Esophagus muscularis mucosa (tissue), 4 donors: ENCODE results near the gene DDX18. TPM values are rescaled to one million over a fixed set of nuclear protein-coding genes. Genes with fewer than 3 reads are reported as not detected.
A peak's percentile ranks its signal among the peaks of the same experiment; 100 is the strongest.

Source experiments
- DNase-seq: peaks from one replicate; pipeline ENCODE4 v3.0.0-alpha.2; 2017; ENCODE audit errors: extremely low spot score
- H3K27ac ChIP-seq, 4 donors: fragments of 200-600 bp; sonication (generic); replicated peaks in 1 of 4; 1 replicate in 3 of 4; 2 replicates in 1 of 4; pipeline ENCODE4 v1.5.1; 2016 to 2019; ENCODE audit warnings: mild to moderate bottlenecking in 1 of 4
- H3K27me3 ChIP-seq, 4 donors: fragments of 200-600 bp; sonication (generic); one replicate each; pipeline versions ENCODE4 v1.5.1 to v1.6.0; 2016 to 2019
- H3K36me3 ChIP-seq, 4 donors: fragments of 200-600 bp; sonication (generic); one replicate each; pipeline ENCODE4 v1.5.1; 2016 to 2019
- H3K4me1 ChIP-seq, 4 donors: fragments of 200-600 bp; sonication (generic); one replicate each; pipeline ENCODE4 v1.5.1; 2016 to 2019
- H3K4me3 ChIP-seq, 4 donors: fragments of 200-600 bp; sonication (generic); 1 replicate in 2 of 4; 2 replicates in 2 of 4; pipeline ENCODE4 v1.5.1; 2016 to 2019; ENCODE audit warnings: mild to moderate bottlenecking in 4 of 4, moderate library complexity in 1 of 4
- H3K9me3 ChIP-seq, 4 donors: fragments of 200-600 bp; sonication (generic); 1 replicate in 3 of 4; 2 replicates in 1 of 4; pipeline ENCODE4 v1.5.1; 2016 to 2019
- CTCF ChIP-seq, 3 experiments: fragments of 200-600 bp in 2 of 3; fragments of 450-650 bp in 1 of 3; sonication (generic) in 2 of 3; IDR thresholded peaks; one replicate each; pipeline ENCODE4 v1.5.1; 2017 to 2019; ENCODE audit warnings: antibody characterized with exemption in 3 of 3, mild to moderate bottlenecking in 2 of 3, moderate library complexity in 1 of 3
- EP300 ChIP-seq: sonication (generic); formaldehyde crosslinking; IDR thresholded peaks from one replicate; pipeline ENCODE4 v1.6.1; 2017; ENCODE audit warnings: antibody characterized with exemption
- POLR2A ChIP-seq: fragments of 450-650 bp; IDR thresholded peaks from one replicate; pipeline ENCODE4 v1.6.1; 2017; ENCODE audit warnings: antibody characterized with exemption, moderate library complexity, mild to moderate bottlenecking, low read depth
- POLR2AphosphoS5 ChIP-seq, 2 donors: sonication (generic); formaldehyde crosslinking; IDR thresholded peaks; one replicate each; pipeline ENCODE4 v1.6.1; 2017; ENCODE audit warnings: antibody characterized with exemption in 2 of 2
- WGBS: methylation state at CpG from one replicate; pipeline ENCODE4 v1.1.5; 2018; 5-methylcytosine and 5-hydroxymethylcytosine counted together
- intact Hi-C: fragments of 100-400 bp; cut with DNase I; formaldehyde crosslinking; loops from one replicate; pipeline ENCODE4 v1.15.1; 2023
- total RNA-seq, 4 donors: library from RNA; depleted of rRNA; stranded (reverse); fragments of >200 nt; gene quantifications; one replicate each; pipeline versions ENCODE4 v1.1.0 to v1.2.1, GENCODE V29; 2016

DDX18 gene
- total RNA-seq, 4 donors from 2014 or later = 29.2 to 44.5 (median 38.6) TPM

GRCh38 chr2:117775703-117776219 is 38.7 kb upstream of the DDX18 start:
- no peak for TF ChIP-seq POLR2AphosphoS5 (IDR thresholded peaks at IDR 0.05)
- no peak for TF ChIP-seq POLR2A
- no peak for TF ChIP-seq CTCF (IDR thresholded peaks at IDR 0.05)
- TF ChIP-seq EP300 = no peak

GRCh38 chr2:117776888-117777287 is 37.6 kb upstream of the DDX18 start:
- no peaks in the 10 kb centered on the region for H3K9me3 ChIP-seq
- H3K36me3 ChIP-seq = no peaks in the 10 kb centered on the region
- H3K4me1 ChIP-seq = no peaks in the 10 kb centered on the region
- H3K27ac ChIP-seq = no peak overlapping the region
- intact Hi-C loops = loop anchor here (10.0 kb wide), 1 partner anchor 302 kb away; no protein-coding TSS in a partner anchor
- TF ChIP-seq POLR2A = no peak
- H3K4me3 ChIP-seq = no peak overlapping the region
- no peak for DNase-seq
- peaks cover 0 to 4% (median 0%) of the 10 kb centered on the region in 4 donors for H3K27me3 ChIP-seq
- 76% methylated on average over 8 of the region's 8 CpGs for WGBS

More at GRCh38 chr2:117775703-117776219, 38.7 kb upstream of the DDX18 start:
- H3K9me3 ChIP-seq = no peaks in the 10 kb centered on the region
- peaks cover 0 to 4% (median 0%) of the 10 kb centered on the region in 4 donors for H3K27me3 ChIP-seq
- intact Hi-C loops = loop anchor here (10.0 kb wide), 1 partner anchor 301 kb away; no protein-coding TSS in a partner anchor
- no peak for DNase-seq
- H3K4me3 ChIP-seq = no peak overlapping the region
- no peaks in the 10 kb centered on the region for H3K4me1 ChIP-seq
- no peaks in the 10 kb centered on the region for H3K36me3 ChIP-seq
- no peak overlapping the region for H3K27ac ChIP-seq

GRCh38 chr2:117785740-117786139 is 28.8 kb upstream of the DDX18 start:
- Histone ChIP-seq H3K36me3 (no peaks in the 10 kb centered on the region), H3K27me3 (no peaks in the 10 kb centered on the region), H3K9me3 (peaks cover 0 to 5% (median 0%) of the 10 kb centered on the region in 4 donors), H3K4me3 (no peak overlapping the region), H3K27ac (no peak overlapping the region), H3K4me1 (no peaks in the 10 kb centered on the region)
- intact Hi-C loops = no loop called here
- TF ChIP-seq EP300 (no peak), POLR2A (no peak), POLR2AphosphoS5 (IDR thresholded peaks at IDR 0.05) (no peak), CTCF (IDR thresholded peaks at IDR 0.05) (peak in 2 of 3 experiments; percentile 32 to 56)
- DNase-seq = no peak

- Histone ChIP-seq H3K4me3 (no peak overlapping the region), H3K4me1 (no peaks in the 10 kb centered on the region), H3K27ac (no peak overlapping the region), H3K27me3 (no peaks in the 10 kb centered on the region), H3K36me3 (no peaks in the 10 kb centered on the region), H3K9me3 (peaks cover 0 to 5% (median 0%) of the 10 kb centered on the region in 4 donors)
- TF ChIP-seq POLR2AphosphoS5 (IDR thresholded peaks at IDR 0.05) (no peak), CTCF (IDR thresholded peaks at IDR 0.05) (no peak), POLR2A (no peak), EP300 (no peak)
- intact Hi-C loops = no loop called here
- no peak for DNase-seq
Observed at GRCh38 chr2:117786520-117786919, 28.0 kb upstream of the DDX18 start.

- intact Hi-C loops = no loop called here
Observed at GRCh38 chr2:117789505-117789904, 25.0 kb upstream of the DDX18 start.

GRCh38 chr2:117794668-117795067 is 19.8 kb upstream of the DDX18 start:
- 84% methylated on average over 2 of the region's 2 CpGs for WGBS
- DNase-seq = no peak
- Histone ChIP-seq H3K27ac (no peak overlapping the region), H3K27me3 (peaks cover 0 to 16% (median 0%) of the 10 kb centered on the region in 4 donors), H3K9me3 (peaks cover 0 to 1% (median 0%) of the 10 kb centered on the region in 4 donors), H3K4me3 (no peak overlapping the region), H3K36me3 (no peaks in the 10 kb centered on the region), H3K4me1 (no peaks in the 10 kb centered on the region)
- TF ChIP-seq EP300 (no peak), POLR2AphosphoS5 (IDR thresholded peaks at IDR 0.05) (no peak), POLR2A (no peak), CTCF (IDR thresholded peaks at IDR 0.05) (no peak)
- intact Hi-C loops = no loop called here

More at GRCh38 chr2:117789505-117789904, 25.0 kb upstream of the DDX18 start:
- Histone ChIP-seq H3K4me3 (no peak overlapping the region), H3K36me3 (no peaks in the 10 kb centered on the region), H3K27ac (no peak overlapping the region), H3K4me1 (no peaks in the 10 kb centered on the region), H3K9me3 (peaks cover 0 to 5% (median 0%) of the 10 kb centered on the region in 4 donors), H3K27me3 (peaks cover 0 to 16% (median 0%) of the 10 kb centered on the region in 4 donors)
- TF ChIP-seq POLR2A = no peak
- no peak for DNase-seq
